Measurements from ENCODE around the gene FKBP8. TPM values are rescaled to one million over a fixed set of nuclear protein-coding genes. Genes with fewer than 3 reads are reported as not detected.

Gene FKBP8
- total RNA-seq, 1 experiment from 2014 or later, result 345 TPM

Other genes with a start within 250 kb of the FKBP8 start
- 373 to 434 TPM (median 409 TPM) in 3 replicates for gene LSM4, start 220.5 kb downstream of the FKBP8 start, total RNA-seq (2021)
- 39.2 to 68.1 TPM (median 40.8 TPM) in 3 replicates for gene PGPEP1, start 203.0 kb downstream of the FKBP8 start, total RNA-seq (2021)
- gene GDF15, start 157.4 kb downstream of the FKBP8 start, total RNA-seq (2021), result 18.3 to 27.3 TPM (median 19.1 TPM) in 3 replicates
- 0.07 to 0.31 TPM (median 0.18 TPM) in 3 replicates for gene LRRC25, start 146.0 kb downstream of the FKBP8 start, total RNA-seq (2021)
- 44.5 to 51.2 TPM (median 47.4 TPM) in 3 replicates for gene SSBP4, start 124.2 kb downstream of the FKBP8 start, total RNA-seq (2021)
- 236 to 310 TPM (median 307 TPM) in 3 replicates for gene ISYNA1, start 105.4 kb downstream of the FKBP8 start, total RNA-seq (2021)
- gene ELL, start 21.5 kb downstream of the FKBP8 start, total RNA-seq (2021), result 11.6 to 17.3 TPM (median 13.1 TPM) in 3 replicates
- gene KXD1, start 14.3 kb upstream of the FKBP8 start, total RNA-seq (2021), result 136 to 155 TPM (median 154 TPM) in 3 replicates
- 1,300 to 1,361 TPM (median 1,328 TPM) in 3 replicates for gene UBA52, start 28.3 kb upstream of the FKBP8 start, total RNA-seq (2021)
- 90.2 to 107 TPM (median 99.0 TPM) in 3 replicates for gene REX1BD, start 45.2 kb upstream of the FKBP8 start, total RNA-seq (2021)
- 36.4 to 55.8 TPM (median 51.4 TPM) in 3 replicates for gene CRLF1, start 63.2 kb upstream of the FKBP8 start, total RNA-seq (2021)
- gene TMEM59L, start 69.3 kb upstream of the FKBP8 start, total RNA-seq (2021), result 14.8 to 30.0 TPM (median 27.3 TPM) in 3 replicates
- 13.1 to 14.2 TPM (median 14.2 TPM) in 3 replicates for gene KLHL26, start 93.5 kb upstream of the FKBP8 start, total RNA-seq (2021)
- gene CRTC1, start 140.1 kb upstream of the FKBP8 start, total RNA-seq (2021), result 12.3 to 17.0 TPM (median 16.3 TPM) in 3 replicates
- gene COMP, start 247.7 kb upstream of the FKBP8 start, total RNA-seq (2021), result 0.13 to 0.18 TPM (median 0.16 TPM) in 3 replicates

All from WTC11 (cell line).